ENCODE results near the gene UBA3. TPM values are rescaled to one million over a fixed set of nuclear protein-coding genes. Genes with fewer than 3 reads are reported as not detected.

Gene UBA3
- total and polyA plus RNA-seq, 10 of the 15 experiments (the other 5 are each of a cell fraction or from before 2014, with no cell fraction given) = 72.9 to 131 (median 102) TPM

- TF ChIP-seq USF2 (IDR thresholded peaks at IDR 0.05; ENCODE audit: borderline replicate concordance, low read depth, low read length) (no peak), SIX5 (IDR thresholded peaks at IDR 0.05; ENCODE audit: low read depth, low read length, severe bottlenecking) (no peak), ATF7 (IDR thresholded peaks at IDR 0.05; ENCODE audit: low read depth) (peak; percentile 66; the same call in 1 of the 2 replicates), PAX5 (IDR thresholded peaks at IDR 0.05; ENCODE audit: borderline replicate concordance, low read depth, low read length) (no peak), BCL3 (IDR thresholded peaks at IDR 0.05; ENCODE audit: borderline replicate concordance, insufficient read depth, low read depth, low read length, poor library complexity, severe bottlenecking) (peak; percentile 88), MEF2A (IDR thresholded peaks at IDR 0.05; ENCODE audit: insufficient read depth, low read depth, low read length) (peak; percentile 49; the same call in 1 of the 2 replicates), BCL11A (IDR thresholded peaks at IDR 0.05; ENCODE audit: low read depth, low read length) (0 out of 2 replicates have a peak, but pooled peaks have one; percentile 26), RCOR1 (conservative IDR thresholded peaks at IDR 0.05; ENCODE audit: low read depth, low read length) (0 out of 2 replicates have a peak, but pooled peaks have one; percentile 42), GATAD2B (conservative IDR thresholded peaks at IDR 0.05; ENCODE audit: low read depth) (peak; percentile 71; the same call in 1 of the 2 replicates), POLR2A (IDR thresholded peaks at IDR 0.05; ENCODE audit: low read depth, low read length) (peak; percentile 59), STAT3 (IDR thresholded peaks at IDR 0.05; ENCODE audit: low read depth, low read length) (no peak), IKZF2 (IDR thresholded peaks at IDR 0.05) (peak; percentile 97), POU2F2 (IDR thresholded peaks at IDR 0.05; ENCODE audit: borderline replicate concordance, low read depth, low read length) (peak; percentile 57; the same call in 1 of the 3 replicates), CREM (IDR thresholded peaks at IDR 0.05; ENCODE audit: low read depth) (peak; percentile 73; the same call in 1 of the 2 replicates), RB1 (IDR thresholded peaks at IDR 0.05; ENCODE audit: borderline replicate concordance) (peak; percentile 18; the same call in 1 of the 2 replicates), MLLT1 (IDR thresholded peaks at IDR 0.05) (peak; percentile 88), CBX5 (IDR thresholded peaks at IDR 0.05; ENCODE audit: low read depth) (peak; percentile 77; the same call in 1 of the 2 replicates), KAT2A (conservative IDR thresholded peaks at IDR 0.05; ENCODE audit: control insufficient read depth, low read depth, low read length) (no peak), BHLHE40 (IDR thresholded peaks at IDR 0.05; ENCODE audit: borderline replicate concordance in 1 of 2, low read depth in 2 of 2, low read length in 1 of 2) (no peak; a peak in 2 of 4 replicates), POLR2AphosphoS5 (IDR thresholded peaks at IDR 0.05; ENCODE audit: low read length) (0 out of 2 replicates have a peak, but pooled peaks have one; percentile 62), RUNX3 (IDR thresholded peaks at IDR 0.05; ENCODE audit: low read length) (peak; percentile 92), TBL1XR1 (IDR thresholded peaks at IDR 0.05; ENCODE audit: low read depth, low read length) (0 out of 2 replicates have a peak, but pooled peaks have one; percentile 66), DPF2 (IDR thresholded peaks at IDR 0.05) (peak; percentile 63), CBFB (IDR thresholded peaks at IDR 0.05; ENCODE audit: low read depth) (peak; percentile 77), USF1 (IDR thresholded peaks at IDR 0.05; ENCODE audit: borderline replicate concordance, extremely low read length, insufficient read depth, low read depth, low read length) (no peak), NFYB (IDR thresholded peaks at IDR 0.05; ENCODE audit: insufficient read depth, low read depth, low read length) (peak; percentile 48; the same call in 1 of the 2 replicates), CHD4 (IDR thresholded peaks at IDR 0.05) (no peak)
Observed at GRCh38 chr3:69084326-69085167, 4.4 kb upstream of the UBA3 start, which contains the start of gene ARL6IP5 (continued).
